Mesendoderm (in vitro differentiated cells): ENCODE measurements around the gene CRADD.
A peak's percentile ranks its signal among the peaks of the same experiment; 100 is the strongest.

ENCODE experiments used
- DNase-seq: peaks from one replicate; pipeline ENCODE4 v3.0.0; 2013
- H2AK5ac ChIP-seq: 2 replicates; pipeline ENCODE4 v1.6.1; 2013; ENCODE audit warnings: low read length, inconsistent platforms
- H2BK120ac ChIP-seq: 2 replicates; pipeline ENCODE4 v1.6.1; 2013; ENCODE audit warnings: low read depth, mild to moderate bottlenecking, low read length, moderate library complexity, mixed read lengths
- H2BK15ac ChIP-seq: replicated peaks from 2 replicates; pipeline ENCODE4 v1.6.1; 2013; ENCODE audit warnings: low read depth, mild to moderate bottlenecking, moderate library complexity
- H2BK5ac ChIP-seq: 2 replicates; pipeline ENCODE4 v1.6.1; 2013; ENCODE audit warnings: low read length, inconsistent platforms
- H3K18ac ChIP-seq: 2 replicates; pipeline ENCODE4 v1.6.1; 2013; ENCODE audit warnings: mild to moderate bottlenecking, low read length, mixed read lengths
- H3K23ac ChIP-seq: one replicate; pipeline ENCODE4 v1.6.1; 2013; ENCODE audit warnings: low read length
- H3K27ac ChIP-seq: 2 replicates; pipeline ENCODE4 v1.5.1; 2013; ENCODE audit warnings: low read depth, mild to moderate bottlenecking, inconsistent platforms, low read length, moderate library complexity
- H3K27me3 ChIP-seq: 2 replicates; pipeline ENCODE4 v1.6.1; 2013; ENCODE audit warnings: low read length, control low read depth, mild to moderate bottlenecking, inconsistent platforms; ENCODE audit not compliant: insufficient read depth, poor library complexity
- H3K36me3 ChIP-seq: 2 replicates; pipeline ENCODE4 v1.6.1; 2013; ENCODE audit warnings: low read length, inconsistent platforms; ENCODE audit not compliant: control insufficient read depth, insufficient read depth
- H3K4ac ChIP-seq: one replicate; pipeline ENCODE4 v1.6.1; 2013; ENCODE audit warnings: low read depth, mild to moderate bottlenecking, low read length, moderate library complexity
- H3K4me1 ChIP-seq: 2 replicates; pipeline ENCODE4 v1.6.1; 2013; ENCODE audit warnings: low read depth, low read length, inconsistent platforms; ENCODE audit not compliant: control insufficient read depth
- H3K4me2 ChIP-seq: 2 replicates; pipeline ENCODE4 v1.6.1; 2013; ENCODE audit warnings: low read length
- H3K4me3 ChIP-seq: 2 replicates; pipeline ENCODE4 v1.5.1; 2013; ENCODE audit warnings: mild to moderate bottlenecking, low read length
- H3K56ac ChIP-seq: one replicate; pipeline ENCODE4 v1.6.1; 2013; ENCODE audit warnings: low read length
- H3K79me1 ChIP-seq: 2 replicates; pipeline ENCODE4 v1.6.1; 2013; ENCODE audit warnings: low read length, inconsistent platforms
- H3K79me2 ChIP-seq: 2 replicates; pipeline ENCODE4 v1.6.1; 2013; ENCODE audit warnings: mild to moderate bottlenecking, low read length; ENCODE audit not compliant: control insufficient read depth, insufficient read depth
- H3K9ac ChIP-seq: 2 replicates; pipeline ENCODE4 v1.6.1; 2013; ENCODE audit warnings: low read length, inconsistent platforms
- H4K5ac ChIP-seq: one replicate; pipeline ENCODE4 v1.6.1; 2013; ENCODE audit warnings: low read length
- H4K8ac ChIP-seq: one replicate; pipeline ENCODE4 v1.6.1; 2013; ENCODE audit warnings: low read depth, mild to moderate bottlenecking, control low read depth, low read length, moderate library complexity
- WGBS: extraction: QIAGEN DNeasy Blood & Tissue Kit; methylation state at CpG from one replicate; pipeline ENCODE4 v1.1.7; 2013; ENCODE audit warnings: low lambda C conversion rate, missing lambda C conversion rate; ENCODE audit not compliant: insufficient coverage; ENCODE audit errors: extremely low coverage; 5-methylcytosine and 5-hydroxymethylcytosine counted together

The CRADD gene

GRCh38 chr12:93702707-93703315 is 25.6 kb downstream of the CRADD start:
- DNase-seq, result no peak
- Histone ChIP-seq H3K36me3 (no peaks in the 10 kb centered on the region), H4K5ac (no peak overlapping the region), H3K27me3 (no peaks in the 10 kb centered on the region), H3K4me1 (peaks cover 9% of the 10 kb centered on the region), H3K79me2 (no peaks in the 10 kb centered on the region), H3K56ac (no peak overlapping the region), H4K8ac (no peak overlapping the region), H3K4me3 (no peak overlapping the region), H3K4ac (no peak overlapping the region), H3K18ac (no peak overlapping the region), H2AK5ac (no peak overlapping the region), H3K23ac (no peak overlapping the region), H2BK5ac (no peak overlapping the region), H3K4me2 (no peak overlapping the region), H3K9ac (no peak overlapping the region), H3K27ac (no peak overlapping the region), H3K79me1 (no peaks in the 10 kb centered on the region), H2BK15ac (no peak overlapping the region), H2BK120ac (no peak overlapping the region)
- WGBS, result no CpG with 5 or more reads among the region's 3 CpGs

GRCh38 chr12:93704122-93704521 is 26.9 kb downstream of the CRADD start:
- Histone ChIP-seq H4K8ac (no peak overlapping the region), H3K4ac (no peak overlapping the region), H3K9ac (no peak overlapping the region), H3K23ac (no peak overlapping the region), H2BK5ac (no peak overlapping the region), H3K79me2 (no peaks in the 10 kb centered on the region), H3K36me3 (no peaks in the 10 kb centered on the region), H3K27me3 (no peaks in the 10 kb centered on the region), H3K4me1 (peaks cover 9% of the 10 kb centered on the region), H2AK5ac (no peak overlapping the region), H3K56ac (no peak overlapping the region), H3K27ac (no peak overlapping the region), H3K4me3 (no peak overlapping the region), H3K18ac (peak overlapping the region; percentile 65), H2BK120ac (no peak overlapping the region), H2BK15ac (no peak overlapping the region), H4K5ac (no peak overlapping the region), H3K4me2 (no peak overlapping the region), H3K79me1 (no peaks in the 10 kb centered on the region)
- no peak for DNase-seq

- Histone ChIP-seq H2BK120ac (no peak overlapping the region), H3K79me2 (no peaks in the 10 kb centered on the region), H3K79me1 (no peaks in the 10 kb centered on the region), H3K4ac (no peak overlapping the region), H3K4me1 (peaks cover 8% of the 10 kb centered on the region), H4K8ac (no peak overlapping the region), H3K36me3 (no peaks in the 10 kb centered on the region), H3K4me3 (no peak overlapping the region), H3K27me3 (no peaks in the 10 kb centered on the region), H3K18ac (peak overlapping the region; percentile 65), H3K23ac (no peak overlapping the region), H3K4me2 (no peak overlapping the region), H3K27ac (no peak overlapping the region), H2BK15ac (no peak overlapping the region), H3K9ac (no peak overlapping the region), H3K56ac (no peak overlapping the region), H4K5ac (no peak overlapping the region), H2BK5ac (no peak overlapping the region), H2AK5ac (no peak overlapping the region)
- no peak for DNase-seq
- WGBS, result no CpG with 5 or more reads among the region's 4 CpGs
These were observed 27.4 kb downstream of the CRADD start for GRCh38 chr12:93704625-93705024.

GRCh38 chr12:93705237-93705636 is 28.1 kb downstream of the CRADD start:
- no peak overlapping the region for H3K9ac ChIP-seq
- no peak overlapping the region for H2BK5ac ChIP-seq
- no peak overlapping the region for H2AK5ac ChIP-seq
- no peak overlapping the region for H4K8ac ChIP-seq
- H3K23ac ChIP-seq, result no peak overlapping the region
- no peak overlapping the region for H3K18ac ChIP-seq
- H3K36me3 ChIP-seq, result no peaks in the 10 kb centered on the region
- no peak overlapping the region for H3K56ac ChIP-seq
- WGBS, result no CpG with 5 or more reads among the region's 1 CpG
- H4K5ac ChIP-seq, result no peak overlapping the region
- H3K27ac ChIP-seq, result no peak overlapping the region
- H3K4me2 ChIP-seq, result no peak overlapping the region
- no peaks in the 10 kb centered on the region for H3K79me2 ChIP-seq
- no peaks in the 10 kb centered on the region for H3K79me1 ChIP-seq
- peaks cover 5% of the 10 kb centered on the region for H3K4me1 ChIP-seq
- H3K27me3 ChIP-seq, result no peaks in the 10 kb centered on the region
- no peak overlapping the region for H2BK15ac ChIP-seq
- no peak for DNase-seq
- no peak overlapping the region for H2BK120ac ChIP-seq
- no peak overlapping the region for H3K4me3 ChIP-seq
- H3K4ac ChIP-seq, result no peak overlapping the region

GRCh38 chr12:93706387-93706786 is 29.2 kb downstream of the CRADD start:
- Histone ChIP-seq H3K4me1 (peaks cover 3% of the 10 kb centered on the region), H3K79me2 (no peaks in the 10 kb centered on the region), H4K8ac (no peak overlapping the region), H4K5ac (no peak overlapping the region), H3K9ac (no peak overlapping the region), H3K27ac (no peak overlapping the region), H2AK5ac (no peak overlapping the region), H3K23ac (no peak overlapping the region), H2BK15ac (no peak overlapping the region), H3K36me3 (no peaks in the 10 kb centered on the region), H2BK5ac (no peak overlapping the region), H3K27me3 (no peaks in the 10 kb centered on the region), H3K4ac (no peak overlapping the region), H3K4me3 (no peak overlapping the region), H3K79me1 (no peaks in the 10 kb centered on the region), H2BK120ac (no peak overlapping the region), H3K56ac (no peak overlapping the region), H3K4me2 (no peak overlapping the region), H3K18ac (no peak overlapping the region)
- WGBS, result no CpG with 5 or more reads among the region's 2 CpGs
- no peak for DNase-seq

- Histone ChIP-seq H4K8ac (no peak overlapping the region), H2BK120ac (no peak overlapping the region), H3K27ac (no peak overlapping the region), H3K36me3 (no peaks in the 10 kb centered on the region), H3K56ac (no peak overlapping the region), H3K79me1 (no peaks in the 10 kb centered on the region), H3K4ac (no peak overlapping the region), H2BK15ac (no peak overlapping the region), H4K5ac (no peak overlapping the region), H3K9ac (no peak overlapping the region), H3K4me3 (no peak overlapping the region), H3K18ac (no peak overlapping the region), H2BK5ac (no peak overlapping the region), H2AK5ac (no peak overlapping the region), H3K23ac (no peak overlapping the region), H3K79me2 (no peaks in the 10 kb centered on the region), H3K4me2 (no peak overlapping the region), H3K27me3 (no peaks in the 10 kb centered on the region), H3K4me1 (peaks cover 3% of the 10 kb centered on the region)
- no peak for DNase-seq
- no CpG with 5 or more reads among the region's 2 CpGs for WGBS
These were observed 29.6 kb downstream of the CRADD start for GRCh38 chr12:93706824-93707223.
